HepG2 (cell line): ENCODE measurements around the gene PCP4. TPM values are rescaled to one million over a fixed set of nuclear protein-coding genes. Genes with fewer than 3 reads are reported as not detected.

Source experiments
- ATAC-seq: fragments of 200-7000 bp; cut with Tn5 transposase; 3 replicates; pipeline ENCODE4 v1.9.1; 2020; ENCODE audit warnings: mild to moderate bottlenecking, moderate library complexity
- BruUV-seq: library from RNA; stranded (reverse); fragments of 400-500 nt; replicated peaks from 2 replicates; lab custom pipeline; 2021; lab: Mats Ljungman, UMichigan
- CTCF ChIA-PET: fragments of 300-600 bp; formaldehyde crosslinking; extraction: SDS; loops from one replicate; lab custom pipeline; 2021; ENCODE audit warnings: low total read pairs, inconsistent platforms, low intra/inter-chr PET ratio; lab: Yijun Ruan, JAX
- POLR2A ChIA-PET: fragments of 350-600 bp; sonication (Branson Sonifier 250); formaldehyde crosslinking; loops from one replicate; lab custom pipeline; 2020; ENCODE audit warnings: antibody characterized with exemption, inconsistent platforms; lab: Yijun Ruan, JAX
- DNase-seq: peaks from one replicate; pipeline ENCODE4 v3.0.0-alpha.2; 2015; ENCODE audit warnings: low spot score
- FAIRE-seq: peaks from 3 replicates; lab custom pipeline; 2011; peaks lifted over from hg19 to GRCh38; lab: Jason Lieb, UNC
- H2AFZ ChIP-seq: one replicate; pipeline ENCODE4 v1.6.1; 2011; ENCODE audit warnings: low read length, inconsistent platforms
- H3K27ac ChIP-seq: fragments of 300-600 bp; 3 replicates; pipeline ENCODE4 v1.8.0; 2011; ENCODE audit warnings: mixed run types, mild to moderate bottlenecking, mixed read lengths, low read length, inconsistent platforms; ENCODE audit not compliant: insufficient read depth; ENCODE audit errors: extremely low read length
- H3K27me3 ChIP-seq, 2 experiments: fragments of 200-600 bp in 1 of 2; 2 replicates in 1 of 2; 3 replicates in 1 of 2; pipeline versions ENCODE4 v1.6.0 to v1.8.0; 2011; ENCODE audit warnings: low read length in 2 of 2, mild to moderate bottlenecking in 2 of 2, moderate library complexity in 2 of 2, inconsistent platforms in 1 of 2; ENCODE audit not compliant: insufficient read depth in 2 of 2, control insufficient read depth in 1 of 2
- H3K36me3 ChIP-seq, 2 experiments: fragments of 200-600 bp in 1 of 2; replicated peaks in 1 of 2; 2 replicates in 1 of 2; 3 replicates in 1 of 2; pipeline versions ENCODE4 v1.5.1 to v1.8.0; 2011; ENCODE audit warnings: low read length in 2 of 2, inconsistent platforms in 1 of 2; ENCODE audit not compliant: insufficient read depth in 2 of 2, control insufficient read depth in 1 of 2
- H3K4me1 ChIP-seq: 2 replicates; pipeline ENCODE4 v1.5.1; 2012; ENCODE audit warnings: low read length, inconsistent platforms; ENCODE audit not compliant: insufficient read depth
- H3K4me2 ChIP-seq: 2 replicates; pipeline ENCODE4 v1.6.0; 2011; ENCODE audit warnings: low read depth, low read length, inconsistent platforms
- H3K4me3 ChIP-seq, 3 experiments: fragments of 200-600 bp in 1 of 3; sonication (generic), shearing (Covaris generic) in 1 of 3; replicated peaks in 1 of 3; 2 replicates each; pipeline ENCODE4 v1.5.1; 2011 to 2016; ENCODE audit warnings: low read length in 3 of 3, inconsistent platforms in 2 of 3, low read depth in 2 of 3, mild to moderate bottlenecking in 2 of 3, control low read depth in 1 of 3, mixed read lengths in 1 of 3; ENCODE audit not compliant: insufficient read depth in 1 of 3
- H3K79me2 ChIP-seq: one replicate; pipeline ENCODE4 v1.6.1; 2011; ENCODE audit warnings: low read length, inconsistent platforms; ENCODE audit not compliant: insufficient read depth
- H3K9ac ChIP-seq: 2 replicates; pipeline ENCODE4 v1.6.0; 2011; ENCODE audit warnings: mild to moderate bottlenecking, low read depth, low read length, inconsistent platforms; ENCODE audit not compliant: insufficient read depth
- H3K9me3 ChIP-seq: 2 replicates; pipeline ENCODE4 v1.5.1; 2012; ENCODE audit warnings: mild to moderate bottlenecking, low read length
- H4K20me1 ChIP-seq: 2 replicates; pipeline ENCODE4 v1.6.0; 2011; ENCODE audit warnings: inconsistent platforms, mild to moderate bottlenecking, low read length, moderate library complexity; ENCODE audit not compliant: insufficient read depth
- ATAD3A ChIP-seq: sonication (generic); formaldehyde crosslinking; IDR thresholded peaks from 2 replicates; pipeline ENCODE4 v1.4.0; 2020; ENCODE audit warnings: missing genetic modification reagents
- CCDC6 ChIP-seq: sonication (generic); formaldehyde crosslinking; IDR thresholded peaks from 2 replicates; pipeline ENCODE4 v1.8.1; 2022; ENCODE audit warnings: mild to moderate bottlenecking, missing genetic modification reagents, moderate library complexity
- ELF3 ChIP-seq: IDR thresholded peaks from 2 replicates; pipeline ENCODE4 v1.6.1; 2016; ENCODE audit warnings: missing genetic modification reagents, missing compliant biosample characterization
- FOXK1 ChIP-seq: sonication (generic); formaldehyde crosslinking; IDR thresholded peaks from 2 replicates; pipeline ENCODE4 v1.4.0; 2020; ENCODE audit warnings: low read depth, missing genetic modification reagents, borderline replicate concordance
- MBD4 ChIP-seq: IDR thresholded peaks from 2 replicates; pipeline ENCODE4 v1.6.1; 2012; ENCODE audit warnings: low read length, inconsistent platforms, borderline replicate concordance
- MZF1 ChIP-seq: sonication (generic); formaldehyde crosslinking; IDR thresholded peaks from 2 replicates; pipeline ENCODE4 v1.8.1; 2023; ENCODE audit warnings: mild to moderate bottlenecking, missing genetic modification reagents, borderline replicate concordance
- ZNF761 ChIP-seq: sonication (generic); formaldehyde crosslinking; conservative IDR thresholded peaks from 2 replicates; pipeline ENCODE4 v1.4.0; 2020; ENCODE audit warnings: mild to moderate bottlenecking, missing genetic modification reagents
- WGBS: methylation state at CpG from one replicate; pipeline ENCODE4 v1.1.6; 2017; ENCODE audit warnings: low lambda C conversion rate; 5-methylcytosine and 5-hydroxymethylcytosine counted together
- in situ Hi-C: cut with HindIII; loops from 2 replicates; pipeline ENCODE4 v1.10.0; 2017; ENCODE audit warnings: low pct_unique_long_range_greater_than_20kb; ENCODE audit not compliant: extremely low pct_ligation_motif_present
- intact Hi-C: fragments of 100-400 bp; cut with micrococcal nuclease; formaldehyde crosslinking; loops from one replicate; pipeline ENCODE4 v1.10.0; 2022; ENCODE audit not compliant: unreplicated experiment
- polyA plus RNA-seq, 8 experiments: library from polyadenylated mRNA; depleted of rRNA in 3 of 8; stranded (reverse) in 7 of 8; unstranded in 1 of 8; fragments of >200 nt; fragmentation: Illumina TruSeq in 4 of 8; extraction: Trizol in 4 of 8; gene quantifications; 2 replicates each; pipeline versions ENCODE4 v1.2.1 to v1.2.3, GENCODE V29; 2011 to 2016; ENCODE audit warnings: low read depth in 4 of 8, missing spikeins in 1 of 8, mixed read lengths in 1 of 8; ENCODE audit not compliant: insufficient read depth in 1 of 8
- total RNA-seq, 5 experiments: library from RNA; depleted of rRNA; stranded (reverse); fragments of >200 nt; fragmentation: Illumina TruSeq; extraction: Trizol; gene quantifications; 2 replicates each; pipeline ENCODE4 v1.2.3, GENCODE V29; 2016; ENCODE audit warnings: low read depth in 1 of 5
- TF ChIP-seq, protein P1 (sequence below): IDR thresholded peaks from 2 replicates; pipeline ENCODE4 v1.6.1; 2012; ENCODE audit warnings: low read length, improper control_type of control experiment
- TF ChIP-seq, protein P2 (sequence below): sonication (generic); formaldehyde crosslinking; IDR thresholded peaks from 2 replicates; pipeline ENCODE4 v1.9.0; 2021; ENCODE audit warnings: missing genetic modification reagents, borderline replicate concordance
- TF ChIP-seq, protein P3 (sequence below): sonication (generic); formaldehyde crosslinking; IDR thresholded peaks from 2 replicates; pipeline ENCODE4 v1.4.0; 2020; ENCODE audit warnings: missing genetic modification reagents, mild to moderate bottlenecking, borderline replicate concordance
- TF ChIP-seq, protein P4 (sequence below): sonication (generic); formaldehyde crosslinking; IDR thresholded peaks from 2 replicates; pipeline ENCODE4 v1.8.0; 2022; ENCODE audit warnings: missing genetic modification reagents, mild to moderate bottlenecking, inconsistent platforms, borderline replicate concordance

The PCP4 gene
- total and polyA plus RNA-seq, 2 of the 13 experiments (the other 11 are each of a cell fraction or from before 2014, with no cell fraction given) = not detected

DNA sequence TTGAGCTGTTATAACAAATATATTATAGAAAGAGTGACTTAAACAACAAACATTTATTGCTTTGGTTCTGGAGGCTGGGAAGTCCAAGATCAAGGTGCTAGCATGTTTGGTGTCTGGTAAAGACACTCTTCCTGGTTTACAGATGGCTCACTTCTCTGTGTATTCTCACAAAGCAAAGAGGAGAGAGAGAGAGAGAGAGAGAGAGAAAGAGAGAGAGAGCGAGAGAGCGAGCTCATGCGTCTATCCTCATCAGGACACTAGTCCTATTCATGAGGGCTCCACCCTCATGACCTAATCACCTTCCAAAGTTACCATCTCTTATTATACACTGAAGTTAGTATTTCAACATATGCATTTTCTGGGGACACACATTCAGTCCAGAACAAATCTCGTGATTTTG is 32.7 kb upstream of the PCP4 start:
- Histone ChIP-seq H3K9ac (no peak overlapping the region), H3K79me2 (no peaks in the 10 kb centered on the region), H3K4me3 (no peak overlapping the region), H3K4me2 (no peak overlapping the region), H4K20me1 (no peaks in the 10 kb centered on the region), H3K4me1 (no peaks in the 10 kb centered on the region), H3K27me3 (no peaks in the 10 kb centered on the region), H3K9me3 (peaks cover 93% of the 10 kb centered on the region), H3K27ac (no peak overlapping the region), H2AFZ (no peak overlapping the region), H3K36me3 (no peaks in the 10 kb centered on the region)
- DNase-seq (no peak), FAIRE-seq (no peak), ATAC-seq (no peak)
- POLR2A ChIA-PET = no interaction called here
- CTCF ChIA-PET = no interaction called here
- no TSS peak for BruUV-seq
- in situ Hi-C loops = no loop called here
- intact Hi-C loops = no loop called here
- 26% methylated on average over 4 of the region's 4 CpGs for WGBS
- TF ChIP-seq MZF1 (CRISPR knock-in tag) (no peak), CCDC6 (no peak), MBD4 (no peak), ZNF761 (CRISPR knock-in tag) (no peak), FOXK1 (CRISPR knock-in tag) (no peak), ATAD3A (CRISPR knock-in tag) (no peak), ELF3 (CRISPR knock-in tag) (no peak)
- TF ChIP-seq, protein P1, sequence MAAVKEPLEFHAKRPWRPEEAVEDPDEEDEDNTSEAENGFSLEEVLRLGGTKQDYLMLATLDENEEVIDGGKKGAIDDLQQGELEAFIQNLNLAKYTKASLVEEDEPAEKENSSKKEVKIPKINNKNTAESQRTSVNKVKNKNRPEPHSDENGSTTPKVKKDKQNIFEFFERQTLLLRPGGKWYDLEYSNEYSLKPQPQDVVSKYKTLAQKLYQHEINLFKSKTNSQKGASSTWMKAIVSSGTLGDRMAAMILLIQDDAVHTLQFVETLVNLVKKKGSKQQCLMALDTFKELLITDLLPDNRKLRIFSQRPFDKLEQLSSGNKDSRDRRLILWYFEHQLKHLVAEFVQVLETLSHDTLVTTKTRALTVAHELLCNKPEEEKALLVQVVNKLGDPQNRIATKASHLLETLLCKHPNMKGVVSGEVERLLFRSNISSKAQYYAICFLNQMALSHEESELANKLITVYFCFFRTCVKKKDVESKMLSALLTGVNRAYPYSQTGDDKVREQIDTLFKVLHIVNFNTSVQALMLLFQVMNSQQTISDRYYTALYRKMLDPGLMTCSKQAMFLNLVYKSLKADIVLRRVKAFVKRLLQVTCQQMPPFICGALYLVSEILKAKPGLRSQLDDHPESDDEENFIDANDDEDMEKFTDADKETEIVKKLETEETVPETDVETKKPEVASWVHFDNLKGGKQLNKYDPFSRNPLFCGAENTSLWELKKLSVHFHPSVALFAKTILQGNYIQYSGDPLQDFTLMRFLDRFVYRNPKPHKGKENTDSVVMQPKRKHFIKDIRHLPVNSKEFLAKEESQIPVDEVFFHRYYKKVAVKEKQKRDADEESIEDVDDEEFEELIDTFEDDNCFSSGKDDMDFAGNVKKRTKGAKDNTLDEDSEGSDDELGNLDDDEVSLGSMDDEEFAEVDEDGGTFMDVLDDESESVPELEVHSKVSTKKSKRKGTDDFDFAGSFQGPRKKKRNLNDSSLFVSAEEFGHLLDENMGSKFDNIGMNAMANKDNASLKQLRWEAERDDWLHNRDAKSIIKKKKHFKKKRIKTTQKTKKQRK = no peak
- TF ChIP-seq, protein P2, sequence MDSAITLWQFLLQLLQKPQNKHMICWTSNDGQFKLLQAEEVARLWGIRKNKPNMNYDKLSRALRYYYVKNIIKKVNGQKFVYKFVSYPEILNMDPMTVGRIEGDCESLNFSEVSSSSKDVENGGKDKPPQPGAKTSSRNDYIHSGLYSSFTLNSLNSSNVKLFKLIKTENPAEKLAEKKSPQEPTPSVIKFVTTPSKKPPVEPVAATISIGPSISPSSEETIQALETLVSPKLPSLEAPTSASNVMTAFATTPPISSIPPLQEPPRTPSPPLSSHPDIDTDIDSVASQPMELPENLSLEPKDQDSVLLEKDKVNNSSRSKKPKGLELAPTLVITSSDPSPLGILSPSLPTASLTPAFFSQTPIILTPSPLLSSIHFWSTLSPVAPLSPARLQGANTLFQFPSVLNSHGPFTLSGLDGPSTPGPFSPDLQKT (CRISPR knock-in tag) = no peak
- TF ChIP-seq, protein P3, sequence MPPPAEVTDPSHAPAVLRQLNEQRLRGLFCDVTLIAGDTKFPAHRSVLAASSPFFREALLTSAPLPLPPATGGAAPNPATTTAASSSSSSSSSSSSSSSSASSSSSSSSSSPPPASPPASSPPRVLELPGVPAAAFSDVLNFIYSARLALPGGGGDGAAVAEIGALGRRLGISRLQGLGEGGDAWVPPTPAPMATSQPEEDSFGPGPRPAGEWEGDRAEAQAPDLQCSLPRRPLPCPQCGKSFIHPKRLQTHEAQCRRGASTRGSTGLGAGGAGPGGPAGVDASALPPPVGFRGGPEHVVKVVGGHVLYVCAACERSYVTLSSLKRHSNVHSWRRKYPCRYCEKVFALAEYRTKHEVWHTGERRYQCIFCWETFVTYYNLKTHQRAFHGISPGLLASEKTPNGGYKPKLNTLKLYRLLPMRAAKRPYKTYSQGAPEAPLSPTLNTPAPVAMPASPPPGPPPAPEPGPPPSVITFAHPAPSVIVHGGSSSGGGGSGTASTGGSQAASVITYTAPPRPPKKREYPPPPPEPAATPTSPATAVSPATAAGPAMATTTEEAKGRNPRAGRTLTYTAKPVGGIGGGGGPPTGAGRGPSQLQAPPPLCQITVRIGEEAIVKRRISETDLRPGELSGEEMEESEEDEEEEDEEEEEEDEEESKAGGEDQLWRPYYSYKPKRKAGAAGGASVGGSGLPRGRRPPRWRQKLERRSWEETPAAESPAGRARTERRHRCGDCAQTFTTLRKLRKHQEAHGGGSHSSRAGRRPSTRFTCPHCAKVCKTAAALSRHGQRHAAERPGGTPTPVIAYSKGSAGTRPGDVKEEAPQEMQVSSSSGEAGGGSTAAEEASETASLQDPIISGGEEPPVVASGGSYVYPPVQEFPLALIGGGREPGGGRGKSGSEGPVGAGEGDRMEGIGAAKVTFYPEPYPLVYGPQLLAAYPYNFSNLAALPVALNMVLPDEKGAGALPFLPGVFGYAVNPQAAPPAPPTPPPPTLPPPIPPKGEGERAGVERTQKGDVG (CRISPR knock-in tag) = no peak
- TF ChIP-seq, protein P4, sequence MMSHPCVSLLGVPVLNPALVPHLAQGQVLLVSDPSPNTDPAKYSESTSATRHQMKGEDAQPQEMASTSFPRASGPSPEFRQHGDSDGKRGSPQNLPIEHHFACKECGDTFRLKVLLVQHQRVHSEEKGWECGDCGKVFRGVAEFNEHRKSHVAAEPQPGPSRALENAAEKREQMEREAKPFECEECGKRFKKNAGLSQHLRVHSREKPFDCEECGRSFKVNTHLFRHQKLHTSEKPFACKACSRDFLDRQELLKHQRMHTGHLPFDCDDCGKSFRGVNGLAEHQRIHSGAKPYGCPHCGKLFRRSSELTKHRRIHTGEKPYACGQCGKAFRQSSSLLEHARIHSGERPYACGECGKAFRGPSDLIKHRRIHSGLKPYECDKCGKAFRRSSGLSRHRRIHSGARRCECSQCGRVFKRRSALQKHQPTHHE (CRISPR knock-in tag) = no peak
